ENCODE measurements around the gene PNCK.
"Not testable (repeated sequence)": the region's sequence is repeated elsewhere in the genome, so short reads cannot be mapped to it uniquely, and the experiment has no call there.

Gene PNCK

GRCh38 chrX:153685751-153686696 is 12.4 kb upstream of the PNCK start:
- DNase-seq (ENCODE audit: low spot score) = no peak

GRCh38 chrX:153685156-153685536 is 11.5 kb upstream of the PNCK start:
- DNase-seq (ENCODE audit: low spot score) = peak; percentile 62

- DNase-seq (ENCODE audit: low spot score) = peak; percentile 79
Observed at GRCh38 chrX:153684467-153685155, 11.0 kb upstream of the PNCK start.

GRCh38 chrX:153683486-153683885 is 9.9 kb upstream of the PNCK start:
- DNase-seq (ENCODE audit: low spot score) = not testable (repeated sequence)

GRCh38 chrX:153681175-153681574 is 7.6 kb upstream of the PNCK start:
- no peak for DNase-seq (ENCODE audit: low spot score)

GRCh38 chrX:153674219-153674851 is 722 bp upstream of the PNCK start:
- DNase-seq (ENCODE audit: low spot score) = peak; percentile 49

GRCh38 chrX:153672531-153673427 is 834 bp downstream of the PNCK start:
- DNase-seq (ENCODE audit: low spot score) = peak; percentile 46

- no peak for DNase-seq (ENCODE audit: low spot score)
Observed at GRCh38 chrX:153671589-153672530, 1.8 kb downstream of the PNCK start.

GRCh38 chrX:153670748-153671588 is 2.6 kb downstream of the PNCK start:
- DNase-seq (ENCODE audit: low spot score) = no peak

- no peak for DNase-seq (ENCODE audit: low spot score)
Observed at GRCh38 chrX:153669901-153670731, 3.5 kb downstream of the PNCK start.

- peak; percentile 60 for DNase-seq (ENCODE audit: low spot score)
Observed at GRCh38 chrX:153669174-153669890, 4.3 kb downstream of the PNCK start.

- DNase-seq (ENCODE audit: low spot score) = no peak
Observed at GRCh38 chrX:153668423-153669173, 5.0 kb downstream of the PNCK start.

GRCh38 chrX:153667956-153668396 is 5.6 kb downstream of the PNCK start:
- DNase-seq (ENCODE audit: low spot score) = peak; percentile 82

GRCh38 chrX:153667281-153667955 is 6.2 kb downstream of the PNCK start:
- no peak for DNase-seq (ENCODE audit: low spot score)

GRCh38 chrX:153665726-153666306 is 7.8 kb downstream of the PNCK start:
- DNase-seq (ENCODE audit: low spot score) = no peak

- DNase-seq (ENCODE audit: low spot score) = peak; percentile 65
Observed at GRCh38 chrX:153662266-153662665, 11.3 kb downstream of the PNCK start.

Data from ecto neural progenitor cell (in vitro differentiated cells).